A673 (cell line): ENCODE measurements around the gene ELP4. TPM values are rescaled to one million over a fixed set of nuclear protein-coding genes. Genes with fewer than 3 reads are reported as not detected.

ENCODE experiments used
- BruUV-seq: library from RNA; stranded (reverse); fragments of 400-500 nt; replicated peaks from 2 replicates; lab custom pipeline; 2021; lab: Mats Ljungman, UMichigan
- CTCF ChIA-PET: fragments of 300-600 bp; sonication (Branson Sonifier 250); formaldehyde crosslinking; loops from one replicate; lab custom pipeline; 2022; ENCODE audit warnings: antibody characterized with exemption; lab: Charles Lee
- POLR2A ChIA-PET: fragments of 300-600 bp; sonication (Branson Sonifier 250); formaldehyde crosslinking; loops from one replicate; lab custom pipeline; 2022; ENCODE audit warnings: antibody characterized with exemption; ENCODE audit not compliant: low non-redundant PET; lab: Charles Lee
- DNase-seq: peaks from one replicate; pipeline ENCODE4 v3.0.0-alpha.2; 2015; ENCODE audit warnings: low spot score
- H3K27ac ChIP-seq: fragments of 200-600 bp; sonication (generic); 2 replicates; pipeline ENCODE4 v1.5.1; 2016; ENCODE audit warnings: mixed run types, low read depth, mild to moderate bottlenecking, mixed read lengths, antibody characterized with exemption, low read length; ENCODE audit not compliant: poor library complexity, severe bottlenecking
- H3K27me3 ChIP-seq: fragments of 200-600 bp; sonication (generic); replicated peaks from 2 replicates; pipeline ENCODE4 v1.6.1; 2017; ENCODE audit warnings: mixed run types, low read depth, mild to moderate bottlenecking, mixed read lengths, antibody characterized with exemption, low read length; ENCODE audit not compliant: insufficient read depth, poor library complexity
- H3K36me3 ChIP-seq: fragments of 200-600 bp; sonication (generic); 2 replicates; pipeline ENCODE4 v1.6.1; 2016; ENCODE audit warnings: mixed run types, mild to moderate bottlenecking, mixed read lengths, antibody characterized with exemption, low read length; ENCODE audit not compliant: insufficient read depth, poor library complexity, severe bottlenecking
- H3K4me1 ChIP-seq: fragments of 200-600 bp; sonication (generic); 2 replicates; pipeline ENCODE4 v1.6.1; 2017; ENCODE audit warnings: mixed run types, mild to moderate bottlenecking, mixed read lengths, antibody characterized with exemption, low read length; ENCODE audit not compliant: insufficient read depth, poor library complexity, severe bottlenecking
- H3K4me3 ChIP-seq: fragments of 200-600 bp; sonication (generic); 2 replicates; pipeline ENCODE4 v1.5.1; 2016; ENCODE audit warnings: low read depth, mixed run types, mild to moderate bottlenecking, mixed read lengths, low read length; ENCODE audit not compliant: poor library complexity, severe bottlenecking
- H3K9me3 ChIP-seq: fragments of 200-600 bp; sonication (generic); 2 replicates; pipeline ENCODE4 v1.6.1; 2016; ENCODE audit warnings: mixed run types, low read depth, mild to moderate bottlenecking, mixed read lengths, antibody characterized with exemption, low read length; ENCODE audit not compliant: poor library complexity, severe bottlenecking
- CTCF ChIP-seq: fragments of 300-800, 200-600 bp; sonication (generic); conservative IDR thresholded peaks from 2 replicates; pipeline ENCODE4 v1.5.1; 2017; ENCODE audit warnings: low read depth, mild to moderate bottlenecking, antibody characterized with exemption, low read length, moderate library complexity, mixed read lengths
- EZH2 ChIP-seq: fragments of 200-600 bp; sonication (generic); IDR thresholded peaks from 2 replicates; pipeline ENCODE4 v1.6.1; 2017; ENCODE audit warnings: borderline replicate concordance, low read depth, mild to moderate bottlenecking, mixed read lengths, antibody characterized with exemption, low read length; ENCODE audit not compliant: poor library complexity, severe bottlenecking
- intact Hi-C: fragments of 100-400 bp; cut with micrococcal nuclease; formaldehyde crosslinking; loops from one replicate; pipeline ENCODE4 v1.10.0; 2022; ENCODE audit not compliant: unreplicated experiment
- total RNA-seq: library from RNA; stranded (reverse); gene quantifications from 2 replicates; pipeline ENCODE4 v1.2.3, GENCODE V29; 2021

Gene ELP4
- total RNA-seq, 1 experiment from 2014 or later = 49.4 TPM

- no peak overlapping the region for H3K27ac ChIP-seq
- intact Hi-C loops = no loop called here
- no peak overlapping the region for H3K4me3 ChIP-seq
Observed at GRCh38 chr11:31786996-31787685, 277.6 kb downstream of the ELP4 start.

GRCh38 chr11:31788085-31788484 is 278.5 kb downstream of the ELP4 start:
- intact Hi-C loops = no loop called here
- H3K27ac ChIP-seq = no peak overlapping the region
- TF ChIP-seq CTCF (no peak), EZH2 (no peak)
- H3K27me3 ChIP-seq = no peaks in the 10 kb centered on the region
- peaks cover 24% of the 10 kb centered on the region for H3K36me3 ChIP-seq
- no TSS peak for BruUV-seq
- H3K9me3 ChIP-seq = no peaks in the 10 kb centered on the region
- POLR2A ChIA-PET = no interaction called here
- DNase-seq = no peak
- CTCF ChIA-PET = no interaction called here
- no peak overlapping the region for H3K4me3 ChIP-seq
- H3K4me1 ChIP-seq = no peaks in the 10 kb centered on the region

More at GRCh38 chr11:31786996-31787685, 277.6 kb downstream of the ELP4 start:
- TF ChIP-seq EZH2 = no peak
- no peak for TF ChIP-seq CTCF
- H3K9me3 ChIP-seq = no peaks in the 10 kb centered on the region
- H3K36me3 ChIP-seq = peaks cover 18% of the 10 kb centered on the region
- H3K4me1 ChIP-seq = no peaks in the 10 kb centered on the region
- H3K27me3 ChIP-seq = no peaks in the 10 kb centered on the region
- no TSS peak for BruUV-seq
- POLR2A ChIA-PET = no interaction called here
- CTCF ChIA-PET = no interaction called here
- no peak for DNase-seq

GRCh38 chr11:31790649-31791048 is 281.1 kb downstream of the ELP4 start:
- H3K4me3 ChIP-seq = no peak overlapping the region
- POLR2A ChIA-PET = no interaction called here
- BruUV-seq = no TSS peak
- no peaks in the 10 kb centered on the region for H3K4me1 ChIP-seq
- H3K27ac ChIP-seq = no peak overlapping the region
- intact Hi-C loops = no loop called here
- H3K27me3 ChIP-seq = no peaks in the 10 kb centered on the region
- TF ChIP-seq EZH2 (no peak), CTCF (no peak)
- H3K9me3 ChIP-seq = no peaks in the 10 kb centered on the region
- CTCF ChIA-PET = interaction anchor here (0.7 kb wide), 1 partner anchor 8 kb away, joined by 5 read pairs; no protein-coding TSS in a partner anchor
- H3K36me3 ChIP-seq = peaks cover 36% of the 10 kb centered on the region
- no peak for DNase-seq
